B cell (primary cell): ENCODE measurements around the gene MAP3K5.

ENCODE experiments used
- CTCF ChIP-seq: fragments of 200-600 bp; IDR thresholded peaks from one replicate; pipeline ENCODE4 v1.8.0; 2022; ENCODE audit warnings: antibody characterized with exemption, mild to moderate bottlenecking
- EZH2 ChIP-seq: IDR thresholded peaks from 2 replicates; pipeline ENCODE4 v1.6.1; 2012; ENCODE audit warnings: borderline replicate concordance, low read depth, mild to moderate bottlenecking, moderate library complexity, low read length; ENCODE audit not compliant: insufficient read depth, poor library complexity, severe bottlenecking

GRCh38 chr6:136514591-136514990 is 277.7 kb downstream of the MAP3K5 start:
- no peak for TF ChIP-seq CTCF
- TF ChIP-seq EZH2, result no peak
